ENCODE data around the gene SZRD1. TPM values are rescaled to one million over a fixed set of nuclear protein-coding genes. Genes with fewer than 3 reads are reported as not detected.

Gene SZRD1
- total RNA-seq, 1 experiment from 2014 or later, result 175 TPM

GRCh38 chr1:16376971-16377370 lies 9.9 kb downstream of the SZRD1 start:
- no peak for TF ChIP-seq REST (IDR thresholded peaks at IDR 0.05; ENCODE audit: insufficient read depth in 1 of 2, low read depth in 2 of 2, low read length in 1 of 2)
- no peak for TF ChIP-seq CTCF (IDR thresholded peaks at IDR 0.05)
- no peak for TF ChIP-seq POLR2AphosphoS5 (IDR thresholded peaks at IDR 0.05; ENCODE audit: low read depth, low read length)
- TF ChIP-seq TCF7L2 (IDR thresholded peaks at IDR 0.05; ENCODE audit: low read depth, low read length), result no peak
- TF ChIP-seq SIN3A (IDR thresholded peaks at IDR 0.05; ENCODE audit: borderline replicate concordance, insufficient read depth, low read depth, low read length), result no peak
- CTCF ChIA-PET, result interaction anchor here (0.7 kb wide), 1 partner anchor 295 kb away, joined by 12 read pairs; no protein-coding TSS in a partner anchor
- POLR2A ChIA-PET, result no interaction called here
- in situ Hi-C loops (cut with HindIII; ENCODE audit: low pct_unique_long_range_greater_than_20kb, low sequenced_read_pairs), result no loop called here
- ATAC-seq (no peak), DNase-seq (ENCODE audit: low read depth, low spot score) (no peak)
- peaks cover 66% of the 10 kb centered on the region for H3K4me1 ChIP-seq (ENCODE audit: control insufficient read depth, insufficient read depth, low read length)
- H3K27me3 ChIP-seq (ENCODE audit: control insufficient read depth, insufficient read depth, low read length), result no peaks in the 10 kb centered on the region
- intact Hi-C loops (cut with micrococcal nuclease; ENCODE audit: unreplicated experiment), result no loop called here
- no TSS peak for BruUV-seq (replicated peaks)
- peak overlapping the region; percentile 80 for H3K27ac ChIP-seq (ENCODE audit: low read length)
- H3K4me3 ChIP-seq (ENCODE audit: low read depth in 2 of 2, low read length in 2 of 2), result no peak overlapping the region
- H3K36me3 ChIP-seq (ENCODE audit: control insufficient read depth, insufficient read depth, low read length), result no peaks in the 10 kb centered on the region
- no peaks in the 10 kb centered on the region for H3K9me3 ChIP-seq (ENCODE audit: control insufficient read depth, insufficient read depth, low read depth, low read length)

- no peak overlapping the region for H3K4me3 ChIP-seq (ENCODE audit: low read depth in 2 of 2, low read length in 2 of 2)
- no peaks in the 10 kb centered on the region for H3K9me3 ChIP-seq (ENCODE audit: control insufficient read depth, insufficient read depth, low read depth, low read length)
- H3K27me3 ChIP-seq (ENCODE audit: control insufficient read depth, insufficient read depth, low read length), result no peaks in the 10 kb centered on the region
- ATAC-seq (no peak), DNase-seq (ENCODE audit: low read depth, low spot score) (no peak)
- no TSS peak for BruUV-seq (replicated peaks)
- intact Hi-C loops (cut with micrococcal nuclease; ENCODE audit: unreplicated experiment) (no loop called here), in situ Hi-C loops (cut with HindIII; ENCODE audit: low pct_unique_long_range_greater_than_20kb, low sequenced_read_pairs) (no loop called here)
- peaks cover 56% of the 10 kb centered on the region for H3K4me1 ChIP-seq (ENCODE audit: control insufficient read depth, insufficient read depth, low read length)
- ChIA-PET CTCF (interaction anchor here (0.7 kb wide), 1 partner anchor 338 kb away, joined by 6 read pairs; no protein-coding TSS in a partner anchor), POLR2A (interaction anchor here (1.0 kb wide), 1 partner anchor 13 kb away, joined by 3 read pairs; no protein-coding TSS in a partner anchor)
- H3K36me3 ChIP-seq (ENCODE audit: control insufficient read depth, insufficient read depth, low read length), result no peaks in the 10 kb centered on the region
- H3K27ac ChIP-seq (ENCODE audit: low read length), result peak overlapping the region; percentile 80; the same call in 1 of the 2 replicates
- TF ChIP-seq REST (IDR thresholded peaks at IDR 0.05; ENCODE audit: insufficient read depth in 1 of 2, low read depth in 2 of 2, low read length in 1 of 2) (no peak), SIN3A (IDR thresholded peaks at IDR 0.05; ENCODE audit: borderline replicate concordance, insufficient read depth, low read depth, low read length) (no peak), TCF7L2 (IDR thresholded peaks at IDR 0.05; ENCODE audit: low read depth, low read length) (no peak), CTCF (IDR thresholded peaks at IDR 0.05) (no peak), POLR2AphosphoS5 (IDR thresholded peaks at IDR 0.05; ENCODE audit: low read depth, low read length) (no peak)
These were observed 11.4 kb downstream of the SZRD1 start for GRCh38 chr1:16378443-16378842.

All from Panc1 (cell line).